GM19397 (cell line): ENCODE results near the gene APOO.

Experiments used
- ATAC-seq: cut with Tn5 transposase; IDR thresholded peaks from one replicate; pipeline ENCODE4 v1.9.1; 2021; ENCODE audit warnings: mild to moderate bottlenecking, moderate library complexity; ENCODE audit not compliant: unreplicated experiment

Gene APOO

DNA sequence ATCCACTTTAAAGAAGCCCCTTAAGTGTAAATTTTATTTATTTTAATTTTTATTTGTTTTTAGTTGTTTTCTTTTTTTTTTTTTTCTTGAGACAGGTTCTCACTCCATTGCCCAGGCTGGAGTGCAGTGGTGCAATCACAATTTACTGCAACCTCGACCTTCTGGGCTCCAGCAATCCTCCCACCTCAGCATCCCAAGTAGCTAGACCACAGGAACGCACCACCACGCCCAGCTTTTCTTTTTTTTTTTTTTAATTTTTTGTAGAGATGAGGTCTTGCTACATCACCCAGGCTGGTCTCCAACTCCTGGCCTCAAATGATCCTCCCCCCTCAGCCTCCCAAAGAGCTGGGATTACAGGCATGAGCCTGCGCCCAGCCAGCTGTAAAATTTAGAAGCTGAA lies 118.8 kb downstream of the APOO start:
- ATAC-seq = no peak

DNA sequence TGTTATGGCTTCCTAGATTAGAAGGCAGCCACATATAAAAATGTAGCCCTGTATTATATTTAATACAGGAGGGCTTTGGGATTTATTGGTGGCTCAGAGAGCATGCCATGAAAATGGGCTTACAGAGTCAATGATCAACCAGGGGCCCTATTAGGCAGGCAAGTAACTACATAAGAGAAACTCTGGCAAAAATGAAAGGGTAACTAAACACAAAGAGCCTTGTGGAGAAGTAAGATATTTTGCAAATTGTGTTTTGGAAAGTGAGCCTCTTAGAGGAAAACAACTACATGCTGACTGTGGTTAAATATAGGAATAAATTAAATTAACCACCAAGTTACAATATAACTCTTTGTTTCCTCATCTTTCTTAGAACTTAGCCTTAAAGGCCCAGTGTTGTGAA lies 119.2 kb downstream of the APOO start:
- ATAC-seq = no peak

DNA sequence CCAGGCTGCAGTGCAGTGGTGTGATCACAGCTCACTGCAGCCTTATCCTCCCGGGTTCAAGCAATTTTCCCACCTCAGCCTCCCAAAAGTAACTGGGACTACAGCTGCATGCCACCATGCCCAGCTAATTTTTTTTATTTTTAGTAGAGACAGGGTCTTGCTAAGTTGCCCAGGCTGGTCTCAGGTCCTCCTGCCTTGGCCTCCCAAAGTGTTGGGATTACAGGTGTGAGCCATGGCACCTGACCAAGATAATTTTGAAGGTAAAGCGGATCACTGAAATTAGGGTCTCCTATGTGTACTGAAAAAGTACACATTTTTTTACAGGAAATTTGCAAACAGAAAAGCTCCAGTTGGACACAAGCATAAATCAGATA lies 120.0 kb downstream of the APOO start:
- no peak for ATAC-seq

DNA sequence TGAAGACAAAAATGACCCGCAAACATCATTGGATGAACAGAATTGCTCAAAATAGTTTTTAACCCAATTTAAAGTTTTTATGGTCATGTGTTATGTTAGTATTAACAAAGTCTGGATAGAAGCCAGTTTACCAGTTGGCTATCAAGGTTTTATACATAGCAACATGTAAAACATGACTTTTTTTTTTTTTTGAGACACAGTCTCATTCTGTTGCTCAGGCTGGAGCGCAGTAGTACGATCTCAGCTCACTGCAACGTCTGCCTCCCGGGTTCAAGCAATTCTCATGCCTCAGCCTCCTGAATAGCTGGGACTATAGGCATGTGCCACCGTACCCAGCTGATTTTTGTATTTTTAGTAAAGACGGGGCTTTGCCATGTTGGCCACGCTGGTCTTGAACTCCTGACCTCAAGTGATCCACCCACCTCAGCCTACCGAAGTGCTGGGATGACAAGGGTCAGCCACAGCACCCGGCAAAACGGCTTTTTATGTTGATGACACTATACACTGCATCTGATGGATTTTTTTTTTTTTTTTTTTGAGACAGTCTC lies 121.4 kb downstream of the APOO start:
- no peak for ATAC-seq

DNA sequence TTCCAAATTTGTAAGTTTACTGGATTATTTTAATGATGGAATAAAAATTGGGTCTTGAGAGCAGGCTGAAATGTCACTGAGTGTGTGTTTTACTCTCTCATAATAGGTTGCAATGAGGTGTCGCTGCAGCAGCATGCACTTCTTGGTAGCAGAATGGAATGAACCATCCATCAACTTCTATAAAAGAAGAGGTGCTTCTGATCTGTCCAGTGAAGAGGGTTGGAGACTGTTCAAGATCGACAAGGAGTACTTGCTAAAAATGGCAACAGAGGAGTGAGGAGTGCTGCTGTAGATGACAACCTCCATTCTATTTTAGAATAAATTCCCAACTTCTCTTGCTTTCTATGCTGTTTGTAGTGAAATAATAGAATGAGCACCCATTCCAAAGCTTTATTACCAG lies 122.2 kb downstream of the APOO start:
- ATAC-seq = no peak

DNA sequence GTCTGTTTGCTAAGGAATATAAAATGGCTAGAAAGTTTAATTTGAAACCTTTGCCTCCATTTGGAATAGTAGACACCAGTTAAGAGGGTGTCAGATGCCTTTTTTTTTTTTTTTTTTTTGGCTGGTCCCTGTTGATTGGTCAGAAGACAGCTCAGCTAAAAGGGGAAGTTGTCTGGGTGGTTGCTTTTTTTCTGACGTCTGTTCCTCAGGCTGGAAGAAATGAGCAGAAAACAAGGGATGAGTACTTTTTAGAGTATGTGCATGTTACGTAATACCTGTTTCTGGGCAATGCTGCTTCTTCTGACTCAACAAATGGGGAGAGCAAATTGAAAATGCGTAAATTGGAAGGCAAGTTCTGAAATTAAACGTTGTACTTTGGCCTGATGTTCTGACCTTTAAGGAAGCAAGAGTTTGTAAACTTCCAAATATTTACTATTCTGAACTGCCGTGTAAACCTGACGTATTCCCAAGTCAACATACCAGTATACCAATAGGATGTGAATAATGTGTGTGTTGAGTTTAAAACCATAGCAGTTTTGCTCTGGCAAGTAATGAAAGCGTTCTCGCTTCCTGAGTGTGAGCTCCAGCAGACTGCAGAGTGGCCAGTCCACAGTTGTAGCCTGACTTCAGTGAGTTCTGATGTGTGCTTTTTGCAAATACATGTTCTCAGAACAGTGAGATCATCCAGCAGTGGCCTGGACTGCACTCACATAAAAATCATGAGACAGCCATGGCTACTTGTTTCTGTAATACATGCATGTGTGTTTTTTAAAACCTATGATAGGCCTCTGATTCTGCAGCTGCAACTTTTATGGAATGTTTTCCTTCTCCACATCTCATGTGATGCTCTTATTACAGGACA lies 123.0 kb downstream of the APOO start:
- no peak for ATAC-seq

DNA sequence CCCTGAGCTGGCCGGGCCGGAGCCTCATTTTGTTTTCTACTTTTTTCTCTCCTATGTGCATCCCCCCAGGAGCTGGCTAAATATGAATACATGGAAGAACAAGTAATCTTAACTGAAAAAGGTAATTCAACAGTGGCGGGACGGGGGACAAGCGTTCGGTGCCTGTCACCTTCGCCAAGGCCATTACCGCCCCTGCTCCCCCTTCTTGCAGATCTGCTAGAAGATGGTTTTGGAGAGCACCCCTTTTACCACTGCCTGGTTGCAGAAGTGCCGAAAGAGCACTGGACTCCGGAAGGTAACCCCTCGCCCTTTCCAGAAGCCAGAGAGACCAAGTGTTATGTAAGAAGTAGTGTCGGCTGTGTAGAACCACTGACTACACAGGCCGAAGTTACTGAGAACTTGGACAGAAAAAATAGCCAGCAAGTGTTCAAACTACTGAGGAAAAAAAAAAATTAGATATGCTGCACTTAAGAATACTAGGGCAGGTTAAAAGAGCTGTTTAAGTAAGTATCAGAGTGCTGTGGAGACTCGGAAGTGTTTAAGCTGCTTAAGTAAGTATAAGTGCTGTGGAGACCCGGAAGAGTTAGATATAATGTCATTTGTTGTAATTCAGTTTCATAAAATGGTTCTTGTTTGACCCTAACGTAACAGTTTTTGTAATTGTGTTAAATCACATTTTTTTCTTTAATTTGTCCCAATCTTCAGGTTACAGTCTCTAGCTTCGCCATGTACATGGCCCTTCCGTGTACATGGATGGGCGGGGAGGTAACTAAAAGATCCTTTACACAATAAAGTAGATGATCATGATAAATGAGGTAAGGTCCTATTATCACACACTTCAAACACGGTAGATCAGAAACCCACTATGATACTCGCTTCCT lies 123.9 kb downstream of the APOO start:
- ATAC-seq = no peak
